ENCODE results near the gene RTF2. TPM values are rescaled to one million over a fixed set of nuclear protein-coding genes. Genes with fewer than 3 reads are reported as not detected.
"Not testable (repeated sequence)": the region's sequence is repeated elsewhere in the genome, so short reads cannot be mapped to it uniquely, and the experiment has no call there.

Gene RTF2
- total RNA-seq, 1 donor from 2014 or later = 81.3 TPM

DNA sequence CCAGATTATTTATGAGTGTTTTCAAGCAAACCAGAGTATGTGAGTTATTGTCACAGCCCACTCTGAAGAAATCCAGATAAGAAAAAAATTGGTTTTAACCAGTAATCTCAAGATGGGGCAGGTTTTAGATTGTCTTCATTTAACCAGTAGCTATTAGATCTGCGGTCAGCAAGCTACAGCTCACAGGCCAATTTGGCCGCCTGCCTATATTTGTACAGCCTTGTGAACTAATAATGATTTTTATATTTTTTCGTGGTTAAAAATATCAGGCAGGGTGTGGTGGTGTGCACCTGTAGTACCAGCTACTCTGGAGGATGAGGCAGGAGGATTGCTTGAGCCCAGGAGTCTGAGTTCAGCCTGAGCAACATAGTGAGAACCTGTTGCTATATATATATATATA is 69.6 kb downstream of the RTF2 start:
- no peak for DNase-seq (ENCODE audit: low read depth)

DNA sequence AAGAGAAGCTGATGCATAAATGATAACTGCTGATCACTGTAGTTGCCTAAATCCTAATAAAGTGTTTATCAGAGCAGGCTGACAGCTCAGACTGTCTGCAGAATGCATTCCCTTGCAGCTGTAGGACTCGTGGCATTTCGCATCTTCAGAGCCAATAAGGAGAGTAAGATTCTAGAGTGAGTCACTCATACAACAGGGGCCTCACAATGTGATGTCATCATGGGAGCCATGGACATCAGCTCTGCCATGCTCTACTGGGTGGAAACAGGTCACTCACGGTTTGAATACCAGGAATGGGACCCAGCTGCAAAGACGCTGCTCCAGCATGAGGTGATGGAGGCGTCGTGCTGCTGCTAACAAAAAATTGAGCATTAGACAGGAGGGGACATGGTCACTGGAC is 72.0 kb downstream of the RTF2 start:
- no peak for DNase-seq (ENCODE audit: low read depth)

DNA sequence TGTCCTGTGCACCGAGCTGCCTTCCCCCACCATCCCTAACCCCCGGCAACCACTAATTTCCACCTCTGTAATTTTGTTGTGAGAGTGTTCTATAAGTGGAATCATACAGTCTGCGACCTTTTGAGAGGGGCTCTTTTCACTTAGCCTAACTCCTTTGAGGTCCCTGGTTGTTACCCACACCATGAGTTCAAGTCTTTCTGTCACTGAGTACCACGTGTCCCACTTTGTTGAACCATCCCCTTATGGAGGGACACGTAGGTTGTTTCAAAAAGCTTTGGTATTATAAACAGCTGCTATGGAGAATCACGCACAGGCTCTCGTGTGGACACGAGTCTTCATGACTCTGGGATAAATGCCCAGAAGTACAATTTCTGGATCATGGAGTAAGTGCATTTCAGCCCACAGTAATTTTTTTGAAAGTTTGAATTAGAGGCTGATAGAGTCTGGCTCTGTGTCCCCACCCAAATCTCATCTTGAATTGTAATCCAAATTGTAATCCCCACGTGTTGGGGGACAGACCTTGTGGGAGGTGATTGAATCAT is 74.1 kb downstream of the RTF2 start:
- no peak for DNase-seq (ENCODE audit: low read depth)

DNA sequence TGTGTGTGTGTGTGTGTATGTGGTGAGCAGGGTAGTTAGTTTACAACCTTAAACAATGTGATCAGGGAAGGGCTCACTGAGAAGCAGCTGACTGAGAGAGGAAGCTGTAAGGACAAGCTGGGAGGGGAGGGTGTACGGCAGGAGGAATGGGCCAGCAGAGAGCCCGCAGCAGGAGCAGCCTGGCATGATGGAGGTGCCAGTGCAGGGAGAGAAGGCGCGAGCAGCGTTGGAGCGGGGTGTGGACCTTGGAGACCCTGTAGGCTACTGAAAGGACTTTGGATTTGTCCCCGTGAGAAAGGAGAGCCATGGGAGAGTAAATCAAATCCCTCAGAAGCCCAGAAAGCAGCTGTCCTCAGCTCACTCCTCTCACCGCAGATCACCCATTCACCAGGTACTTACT is 83.1 kb downstream of the RTF2 start:
- no peak for DNase-seq (ENCODE audit: low read depth)

DNA sequence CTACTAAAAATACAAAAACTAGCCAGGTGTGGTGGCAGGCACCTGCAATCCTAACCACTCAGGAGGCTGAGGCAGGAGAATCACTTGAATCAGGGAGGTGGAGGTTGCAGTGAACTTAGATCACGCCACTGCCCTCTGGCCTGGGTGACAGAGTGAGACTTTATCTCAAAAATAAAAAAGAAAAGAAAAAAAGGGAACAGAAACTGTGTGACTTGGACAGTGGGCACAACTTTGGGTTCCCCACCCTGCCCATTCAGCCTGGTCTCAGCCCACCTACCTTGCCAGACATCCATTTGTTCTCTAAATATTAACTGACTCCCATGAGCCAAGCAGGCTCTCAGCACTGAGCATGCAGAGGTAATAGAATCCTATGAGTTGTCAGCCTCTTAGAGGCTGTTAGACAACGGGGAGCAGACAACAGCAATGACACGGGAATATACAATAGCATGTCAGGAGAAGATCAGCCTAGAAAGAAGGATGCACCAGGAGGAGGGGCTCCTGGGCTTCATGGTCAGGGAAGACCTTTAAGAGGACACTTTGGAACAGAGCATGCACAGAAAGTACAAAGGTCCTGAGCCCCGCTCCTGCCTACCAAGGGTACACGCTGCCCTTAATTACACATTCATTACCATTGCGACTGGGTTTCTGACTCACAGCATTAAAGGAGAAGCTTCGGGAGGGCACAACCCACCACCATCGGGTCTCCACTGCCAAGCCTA is 84.6 kb downstream of the RTF2 start:
- no peak for DNase-seq (ENCODE audit: low read depth)

DNA sequence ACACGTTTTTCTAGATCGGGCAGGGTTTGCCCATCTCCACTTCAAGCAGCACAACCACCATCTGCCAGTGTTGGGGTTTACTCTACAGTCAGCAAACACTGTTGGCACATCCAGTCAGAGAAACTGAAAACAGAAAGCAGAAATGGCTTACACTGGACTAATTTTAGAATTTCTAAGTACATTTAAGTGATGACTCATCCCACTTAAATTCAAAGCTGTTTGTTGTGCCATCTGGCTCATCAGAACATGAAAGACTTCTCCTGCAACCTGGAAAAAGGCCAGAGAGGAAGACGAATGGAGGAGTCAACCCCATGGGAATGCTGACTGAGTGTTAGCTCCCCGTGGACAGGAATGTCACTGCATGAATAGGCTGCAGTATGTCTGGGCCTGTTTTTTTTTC is 86.4 kb downstream of the RTF2 start:
- peak; percentile 92 for DNase-seq (ENCODE audit: low read depth)

DNA sequence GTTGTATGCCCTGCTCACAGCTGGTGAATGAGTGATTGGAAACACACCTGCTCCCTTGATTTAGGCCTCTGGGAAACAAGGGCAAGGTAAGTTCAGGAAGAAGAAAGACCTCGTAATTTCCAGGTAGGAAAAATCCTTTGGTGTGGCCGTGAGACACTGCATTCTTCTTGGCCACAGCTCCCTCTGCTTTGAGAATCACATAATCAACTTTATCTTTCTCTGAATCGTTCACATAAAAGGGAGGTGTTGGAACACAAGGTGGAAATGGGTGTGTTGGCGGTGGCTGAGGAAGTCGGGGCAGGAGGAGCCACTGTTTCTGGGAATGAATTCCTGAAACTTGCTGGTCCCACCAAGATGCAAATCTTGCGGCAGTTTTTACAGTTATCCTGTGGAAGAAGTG is 90.5 kb downstream of the RTF2 start:
- no peak for DNase-seq (ENCODE audit: low read depth)

DNA sequence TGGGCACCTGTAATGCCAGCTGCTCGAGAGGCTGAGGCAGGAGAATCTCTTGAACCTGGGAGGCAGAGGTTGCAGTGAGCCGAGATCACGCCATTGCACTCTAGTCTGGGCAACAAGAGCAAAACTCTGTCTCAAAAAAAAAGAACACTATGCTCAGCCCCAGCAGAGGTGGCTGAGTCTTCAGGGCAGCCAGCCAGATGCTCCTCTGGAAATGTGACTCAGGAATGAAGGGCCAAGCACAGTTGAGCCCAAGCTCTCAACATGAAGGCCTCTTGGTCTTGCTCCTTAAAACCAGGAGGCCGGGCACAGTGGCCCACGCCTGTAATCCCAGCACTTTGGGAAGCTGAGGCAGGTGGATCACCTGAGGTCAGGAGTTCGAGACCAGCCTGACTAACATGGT is 96.1 kb downstream of the RTF2 start:
- DNase-seq (ENCODE audit: low read depth) = not testable (repeated sequence)

DNA sequence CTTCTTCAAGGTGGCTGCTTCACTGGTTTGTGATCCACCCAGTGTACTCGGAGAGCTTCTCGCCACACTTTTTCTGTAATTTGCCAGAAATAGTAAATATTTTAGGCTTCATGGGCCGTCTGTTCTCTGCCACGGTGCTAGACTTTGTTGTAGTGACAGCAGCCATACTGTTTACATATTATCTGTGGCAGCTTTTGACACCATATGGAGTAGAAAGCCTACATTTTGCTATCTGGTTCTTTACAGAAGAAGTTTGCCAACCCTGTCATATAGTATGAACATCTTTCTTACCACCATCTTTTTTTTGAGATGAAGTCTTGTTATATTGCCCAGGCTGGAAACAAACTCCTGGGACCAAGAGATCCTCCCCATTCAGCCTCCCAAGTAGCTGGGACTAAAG is 97.1 kb downstream of the RTF2 start:
- no peak for DNase-seq (ENCODE audit: low read depth)

DNA sequence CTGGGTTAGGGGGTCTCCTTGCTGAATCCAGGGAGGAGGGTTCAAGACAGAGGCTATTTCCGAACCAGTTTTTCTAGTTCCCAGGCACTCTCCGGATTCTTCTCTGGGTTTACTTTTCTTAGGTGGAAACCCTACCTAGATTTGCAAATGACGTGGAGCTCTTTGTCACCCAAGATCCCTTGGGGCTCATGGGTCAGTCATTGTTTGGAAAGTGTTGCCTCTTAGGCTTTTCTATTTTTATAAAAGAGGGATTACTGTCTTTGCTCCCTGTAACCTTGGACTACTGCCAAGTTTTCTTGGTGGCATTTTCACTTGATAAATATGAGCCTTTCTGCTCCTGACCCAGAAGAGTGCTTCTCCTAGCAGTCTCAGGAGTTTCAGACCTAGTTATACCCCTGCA is 98.2 kb downstream of the RTF2 start:
- DNase-seq (ENCODE audit: low read depth) = peak; percentile 30

Other genes with a start within 250 kb of the RTF2 start
- gene MC3R, start 219.9 kb upstream of the RTF2 start, total RNA-seq = 0.19 TPM in 1 of 2 replicates, not detected in the other
- gene FAM210B, start 109.7 kb upstream of the RTF2 start, total RNA-seq = 42.6 and 54.5 TPM in 2 replicates
- 5.7 and 11.6 TPM in 2 replicates for gene AURKA, start 76.4 kb upstream of the RTF2 start, total RNA-seq
- gene CSTF1, start 76.0 kb upstream of the RTF2 start, total RNA-seq = 42.3 and 45.5 TPM in 2 replicates
- gene CASS4, start 56.4 kb upstream of the RTF2 start, total RNA-seq = 20.9 and 48.0 TPM in 2 replicates
- gene FAM209A, start 56.1 kb downstream of the RTF2 start, total RNA-seq = not detected in 2 replicates
- not detected in 2 replicates for gene FAM209B, start 64.6 kb downstream of the RTF2 start, total RNA-seq
- not detected in 2 replicates for gene TFAP2C, start 160.7 kb downstream of the RTF2 start, total RNA-seq